DND-41 (cell line): ENCODE data around the gene NAPSA.

Experiments used
- ATAC-seq: fragments of 200-7000 bp; cut with Tn5 transposase; 3 replicates; pipeline ENCODE4 v1.9.1; 2021; ENCODE audit warnings: low read depth; ENCODE audit not compliant: insufficient read depth
- DNase-seq: peaks from one replicate; pipeline ENCODE4 v3.0.0-alpha.2; 2020
- H2AFZ ChIP-seq: 2 replicates; pipeline ENCODE4 v1.6.0; 2012; ENCODE audit warnings: low read depth, low read length
- H3K27ac ChIP-seq: 2 replicates; pipeline ENCODE4 v1.5.1; 2012; ENCODE audit warnings: low read length, inconsistent platforms
- H3K27me3 ChIP-seq: fragments of 200-600 bp; sonication (generic); 2 replicates; pipeline ENCODE4 v1.6.0; 2012; ENCODE audit warnings: low read length, mild to moderate bottlenecking, inconsistent platforms; ENCODE audit not compliant: insufficient read depth, poor library complexity
- H3K36me3 ChIP-seq: 2 replicates; pipeline ENCODE4 v1.5.1; 2012; ENCODE audit warnings: low read length, inconsistent platforms; ENCODE audit not compliant: insufficient read depth
- H3K4me1 ChIP-seq: 2 replicates; pipeline ENCODE4 v1.5.1; 2012; ENCODE audit warnings: mild to moderate bottlenecking, low read length; ENCODE audit not compliant: insufficient read depth
- H3K4me2 ChIP-seq: 2 replicates; pipeline ENCODE4 v1.6.0; 2012; ENCODE audit warnings: mild to moderate bottlenecking, moderate library complexity, low read length, inconsistent platforms; ENCODE audit not compliant: insufficient read depth
- H3K4me3 ChIP-seq, 2 experiments: fragments of 200-600 bp in 1 of 2; shearing (Covaris generic) in 1 of 2; 2 replicates each; pipeline ENCODE4 v1.5.1; 2012 to 2016; ENCODE audit warnings: inconsistent platforms in 2 of 2, low read length in 2 of 2, mild to moderate bottlenecking in 2 of 2, low read depth in 1 of 2, moderate library complexity in 1 of 2
- H3K79me2 ChIP-seq: 2 replicates; pipeline ENCODE4 v1.6.0; 2012; ENCODE audit warnings: low read length, inconsistent platforms; ENCODE audit not compliant: insufficient read depth
- H3K9ac ChIP-seq: 2 replicates; pipeline ENCODE4 v1.6.0; 2012; ENCODE audit warnings: low read depth, mild to moderate bottlenecking, inconsistent platforms, low read length, moderate library complexity
- H3K9me3 ChIP-seq: 2 replicates; pipeline ENCODE4 v1.5.1; 2012; ENCODE audit warnings: low read length, moderate library complexity, mild to moderate bottlenecking, inconsistent platforms; ENCODE audit not compliant: insufficient read depth, severe bottlenecking
- H4K20me1 ChIP-seq: 2 replicates; pipeline ENCODE4 v1.6.0; 2012; ENCODE audit warnings: low read length; ENCODE audit not compliant: insufficient read depth
- CTCF ChIP-seq: IDR thresholded peaks from 2 replicates; pipeline ENCODE4 v1.5.1; 2012; ENCODE audit warnings: borderline replicate concordance, low read length, moderate library complexity, mild to moderate bottlenecking; ENCODE audit not compliant: poor library complexity, severe bottlenecking; ENCODE audit errors: extremely low read depth
- EZH2 ChIP-seq: IDR thresholded peaks from 3 replicates; pipeline ENCODE4 v1.6.1; 2012; ENCODE audit warnings: borderline replicate concordance, low read depth, mild to moderate bottlenecking, moderate library complexity, low read length, inconsistent platforms; ENCODE audit not compliant: severe bottlenecking

Gene NAPSA

GRCh38 chr19:50365434-50366306 is at the start of gene NAPSA:
TSS of gene NAPSA (minus strand) at chr19:50365639. CDS start at chr19:50365621, 18 bp downstream.
- no peak within 1 kb of the TSS for H3K4me2 ChIP-seq
- H3K9ac ChIP-seq = no peak within 1 kb of the TSS
- no peak within 1 kb of the TSS for H3K4me3 ChIP-seq
- H3K4me1 ChIP-seq = peaks cover 34% of the 10 kb centered on the region
- H2AFZ ChIP-seq = no peak within 1 kb of the TSS
- no peaks in the 10 kb centered on the region for H3K27me3 ChIP-seq
- no peaks in the 10 kb centered on the region for H3K79me2 ChIP-seq
- no peak for ATAC-seq
- peak; percentile 30 for DNase-seq
- H3K36me3 ChIP-seq = no peaks in the 10 kb centered on the region
- no peak within 1 kb of the TSS for H3K27ac ChIP-seq
- no peaks in the 10 kb centered on the region for H3K9me3 ChIP-seq
- no peaks in the 10 kb centered on the region for H4K20me1 ChIP-seq
- TF ChIP-seq EZH2 (no peak), CTCF (no peak)

GRCh38 chr19:50413531-50413930 is 48.1 kb upstream of the NAPSA start:
- Histone ChIP-seq H3K27ac (no peak overlapping the region), H3K27me3 (no peaks in the 10 kb centered on the region)
- no peak for ATAC-seq

GRCh38 chr19:50413096-50413495 is 47.7 kb upstream of the NAPSA start:
- H2AFZ ChIP-seq = no peak overlapping the region
- ATAC-seq (no peak), DNase-seq (no peak)
- H3K4me3 ChIP-seq = no peak overlapping the region
- no peak overlapping the region for H3K27ac ChIP-seq
- H4K20me1 ChIP-seq = peaks cover 32% of the 10 kb centered on the region
- H3K9ac ChIP-seq = no peak overlapping the region
- H3K4me2 ChIP-seq = no peak overlapping the region
- no peaks in the 10 kb centered on the region for H3K9me3 ChIP-seq
- H3K4me1 ChIP-seq = no peaks in the 10 kb centered on the region
- no peaks in the 10 kb centered on the region for H3K27me3 ChIP-seq
- H3K79me2 ChIP-seq = no peaks in the 10 kb centered on the region
- TF ChIP-seq EZH2 (no peak), CTCF (no peak)
- peaks cover 77% of the 10 kb centered on the region for H3K36me3 ChIP-seq

More at GRCh38 chr19:50413531-50413930, 48.1 kb upstream of the NAPSA start:
- Histone ChIP-seq H3K79me2 (no peaks in the 10 kb centered on the region), H4K20me1 (peaks cover 32% of the 10 kb centered on the region), H3K9me3 (no peaks in the 10 kb centered on the region), H3K9ac (no peak overlapping the region), H3K4me1 (no peaks in the 10 kb centered on the region), H3K4me3 (no peak overlapping the region), H3K4me2 (no peak overlapping the region), H2AFZ (no peak overlapping the region), H3K36me3 (peaks cover 75% of the 10 kb centered on the region)
- DNase-seq = no peak
- TF ChIP-seq CTCF (no peak), EZH2 (no peak)
